ENCODE results near the gene SMG6.
"Not testable (repeated sequence)": the region's sequence is repeated elsewhere in the genome, so short reads cannot be mapped to it uniquely, and the experiment has no call there.

The SMG6 gene

GRCh38 chr17:2019723-2020122 lies 283.9 kb downstream of the SMG6 start:
- POLR2A ChIA-PET (ENCODE audit: low non-redundant PET): no interaction called here
- DNase-seq (ENCODE audit: low spot score): no peak
- CTCF ChIA-PET: interaction anchor here (1.5 kb wide), 1 partner anchor 111 kb away, joined by 4 read pairs; no protein-coding TSS in a partner anchor
- no peak for TF ChIP-seq CTCF (conservative IDR thresholded peaks at IDR 0.05; ENCODE audit: low read depth)
- no peak overlapping the region for H3K27ac ChIP-seq

- ChIA-PET POLR2A (ENCODE audit: low non-redundant PET) (no interaction called here), CTCF (interaction anchor here (0.6 to 1.5 kb wide), 2 partner anchors 110 to 406 kb away, joined by 4 read pairs; no protein-coding TSS in a partner anchor)
- no peak for DNase-seq (ENCODE audit: low spot score)
- no peak overlapping the region for H3K27ac ChIP-seq
- no peak for TF ChIP-seq CTCF (conservative IDR thresholded peaks at IDR 0.05; ENCODE audit: low read depth)
Observed at GRCh38 chr17:2018716-2019510, 284.7 kb downstream of the SMG6 start.

GRCh38 chr17:2017274-2017941 lies 286.2 kb downstream of the SMG6 start:
- ChIA-PET CTCF (no interaction called here), POLR2A (ENCODE audit: low non-redundant PET) (interaction anchor here (0.6 kb wide), 1 partner anchor 95 kb away, joined by 4 read pairs; no protein-coding TSS in a partner anchor)
- H3K27ac ChIP-seq: peak overlapping the region; percentile 36; the same call in 1 of the 2 replicates
- no peak for DNase-seq (ENCODE audit: low spot score)
- no peak for TF ChIP-seq CTCF (conservative IDR thresholded peaks at IDR 0.05; ENCODE audit: low read depth)

GRCh38 chr17:2016494-2016893 lies 287.1 kb downstream of the SMG6 start:
- peak overlapping the region; percentile 36 for H3K27ac ChIP-seq
- CTCF ChIA-PET: interaction anchor here (1.1 kb wide), 1 partner anchor 9 kb away, joined by 3 read pairs; the partner anchor contains the start of gene RTN4RL1
- no peak for TF ChIP-seq CTCF (conservative IDR thresholded peaks at IDR 0.05; ENCODE audit: low read depth)
- no peak for DNase-seq (ENCODE audit: low spot score)
- POLR2A ChIA-PET (ENCODE audit: low non-redundant PET): interaction anchor here (0.6 kb wide), 2 partner anchors 96 to 177 kb away, joined by 4 to 5 read pairs; no protein-coding TSS in a partner anchor

GRCh38 chr17:2015314-2015713 lies 288.3 kb downstream of the SMG6 start:
- CTCF ChIA-PET: no interaction called here
- DNase-seq (ENCODE audit: low spot score): no peak
- TF ChIP-seq CTCF (conservative IDR thresholded peaks at IDR 0.05; ENCODE audit: low read depth): no peak
- POLR2A ChIA-PET (ENCODE audit: low non-redundant PET): no interaction called here
- no peak overlapping the region for H3K27ac ChIP-seq

GRCh38 chr17:2013994-2014317 lies 289.6 kb downstream of the SMG6 start:
- peak overlapping the region; percentile 32 for H3K27ac ChIP-seq
- no peak for TF ChIP-seq CTCF (conservative IDR thresholded peaks at IDR 0.05; ENCODE audit: low read depth)
- CTCF ChIA-PET: no interaction called here
- no peak for DNase-seq (ENCODE audit: low spot score)
- POLR2A ChIA-PET (ENCODE audit: low non-redundant PET): no interaction called here

- H3K27ac ChIP-seq: peak overlapping the region; percentile 94
- POLR2A ChIA-PET (ENCODE audit: low non-redundant PET); CTCF ChIA-PET; DNase-seq (ENCODE audit: low spot score): not testable (repeated sequence)
Observed at GRCh38 chr17:2013220-2013993, 290.2 kb downstream of the SMG6 start.
